Measurements from ENCODE around the gene PROM1. TPM values are rescaled to one million over a fixed set of nuclear protein-coding genes. Genes with fewer than 3 reads are reported as not detected.

The PROM1 gene
- total RNA-seq, 1 donor = under 0.01 TPM

GRCh38 chr4:16048619-16049419 is 35.0 kb downstream of the PROM1 start:
- H3K4me3 ChIP-seq (ENCODE audit: low read depth, low read length) = no peak overlapping the region
- DNase-seq (ENCODE audit: low read depth) = no peak
- no peak for TF ChIP-seq CTCF (IDR thresholded peaks at IDR 0.05; ENCODE audit: insufficient read depth, low read depth, low read length)

GRCh38 chr4:16045687-16046086 is 38.1 kb downstream of the PROM1 start:
- TF ChIP-seq CTCF (IDR thresholded peaks at IDR 0.05; ENCODE audit: insufficient read depth, low read depth, low read length) = no peak
- no peak overlapping the region for H3K4me3 ChIP-seq (ENCODE audit: low read depth, low read length)
- no peak for DNase-seq (ENCODE audit: low read depth)

GRCh38 chr4:16043642-16044498 is 40.0 kb downstream of the PROM1 start:
- no peak for TF ChIP-seq CTCF (IDR thresholded peaks at IDR 0.05; ENCODE audit: insufficient read depth, low read depth, low read length)
- peak; percentile 57 for DNase-seq (ENCODE audit: low read depth)
- no peak overlapping the region for H3K4me3 ChIP-seq (ENCODE audit: low read depth, low read length)

DNA sequence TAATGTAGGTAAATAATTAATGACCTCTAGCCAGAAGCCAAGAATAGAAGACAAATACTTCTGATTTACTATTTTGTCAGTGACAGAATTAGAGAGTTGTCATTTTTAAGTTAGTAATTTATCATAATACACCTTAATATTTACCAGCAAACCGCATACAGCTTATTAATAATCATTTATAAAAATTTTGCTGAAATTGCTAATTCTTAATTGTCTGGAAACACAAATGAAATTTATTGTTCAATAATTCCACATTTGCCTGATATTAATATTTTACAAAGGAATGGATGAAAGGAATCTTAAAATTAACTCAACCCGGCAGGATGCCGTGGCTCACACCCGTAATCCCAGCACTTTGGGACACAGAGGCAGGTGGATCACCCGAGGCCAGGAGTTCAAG is 44.7 kb downstream of the PROM1 start:
- H3K4me3 ChIP-seq (ENCODE audit: low read depth, low read length) = no peak overlapping the region
- no peak for TF ChIP-seq CTCF (IDR thresholded peaks at IDR 0.05; ENCODE audit: insufficient read depth, low read depth, low read length)
- DNase-seq (ENCODE audit: low read depth) = no peak

DNA sequence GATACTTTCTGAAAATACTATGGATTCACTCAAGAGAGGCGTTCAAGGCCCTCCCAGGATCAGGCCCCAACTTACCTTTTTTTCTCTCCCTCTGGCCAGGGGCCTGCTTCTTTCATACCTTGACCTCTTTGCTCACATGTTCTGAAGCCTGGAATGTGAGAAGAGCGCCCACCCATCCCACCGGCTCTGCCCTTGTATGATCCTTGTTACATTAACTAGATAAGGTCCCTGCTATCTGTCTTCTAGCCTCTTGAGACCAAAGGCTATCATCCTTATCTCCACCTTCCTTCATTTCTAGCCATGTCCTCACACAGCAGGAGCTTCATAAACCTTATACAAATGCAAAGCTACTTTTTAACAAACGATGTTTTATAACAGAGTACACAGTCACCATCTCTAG is 45.9 kb downstream of the PROM1 start:
- no peak for DNase-seq (ENCODE audit: low read depth)
- no peak for TF ChIP-seq CTCF (IDR thresholded peaks at IDR 0.05; ENCODE audit: insufficient read depth, low read depth, low read length)

GRCh38 chr4:16035843-16036242 is 48.0 kb downstream of the PROM1 start:
- DNase-seq (ENCODE audit: low read depth) = no peak
- no peak overlapping the region for H3K4me3 ChIP-seq (ENCODE audit: low read depth, low read length)
- TF ChIP-seq CTCF (IDR thresholded peaks at IDR 0.05; ENCODE audit: insufficient read depth, low read depth, low read length) = no peak

More for the DNA sequence above, 45.9 kb downstream of the PROM1 start:
- H3K4me3 ChIP-seq (ENCODE audit: low read depth, low read length) = no peak overlapping the region

Data from fibroblast of villous mesenchyme (primary cell).